ENCODE results near the gene DISP3.

- no peak for TF ChIP-seq POLR2AphosphoS5 (IDR thresholded peaks at IDR 0.05; ENCODE audit: borderline replicate concordance, low read depth, low read length)
- TF ChIP-seq EZH2 (IDR thresholded peaks at IDR 0.05) = no peak
These were observed 64.4 kb downstream of the DISP3 start for GRCh38 chr1:11543392-11543791.

Measured in SK-N-MC (cell line).